HL-60/S4 treated with retinoic acid at 250 ng/mL for 4 days and 3 days (cell line): Measurements from ENCODE around the gene PRR36.

Experiments
- in situ Hi-C: fragments of 300-500 bp; cut with MboI; formaldehyde crosslinking; loops from 2 replicates; pipeline ENCODE4 v1.7.0; 2022; ENCODE audit warnings: low sequenced_read_pairs

Gene PRR36

GRCh38 chr19:7848779-7849457, 25.3 kb downstream of the PRR36 start:
- in situ Hi-C loops: no loop called here

- in situ Hi-C loops: no loop called here
Measured at GRCh38 chr19:7847664-7848063, 26.5 kb downstream of the PRR36 start.

- in situ Hi-C loops: no loop called here
Measured at GRCh38 chr19:7846155-7846646, 28.0 kb downstream of the PRR36 start.

GRCh38 chr19:7845390-7846154, 28.6 kb downstream of the PRR36 start:
- in situ Hi-C loops: no loop called here

- in situ Hi-C loops: no loop called here
Measured at GRCh38 chr19:7844951-7845350, 29.2 kb downstream of the PRR36 start.

GRCh38 chr19:7844405-7844804, 29.8 kb downstream of the PRR36 start:
- in situ Hi-C loops: no loop called here

GRCh38 chr19:7843521-7843920, 30.7 kb downstream of the PRR36 start:
- in situ Hi-C loops: no loop called here

GRCh38 chr19:7842661-7843294, 31.4 kb downstream of the PRR36 start:
- in situ Hi-C loops: no loop called here

GRCh38 chr19:7841751-7842660, 32.2 kb downstream of the PRR36 start:
- in situ Hi-C loops: no loop called here

- in situ Hi-C loops: no loop called here
Measured at GRCh38 chr19:7840629-7841028, 33.6 kb downstream of the PRR36 start.

GRCh38 chr19:7839476-7839875, 34.7 kb downstream of the PRR36 start:
- in situ Hi-C loops: no loop called here

- in situ Hi-C loops: no loop called here
Measured at GRCh38 chr19:7833225-7834099, 40.7 kb downstream of the PRR36 start.

GRCh38 chr19:7832781-7833180, 41.4 kb downstream of the PRR36 start:
- in situ Hi-C loops: no loop called here

- in situ Hi-C loops: no loop called here
Measured at GRCh38 chr19:7832009-7832408, 42.2 kb downstream of the PRR36 start.

- in situ Hi-C loops: no loop called here
Measured at GRCh38 chr19:7831452-7831851, 42.7 kb downstream of the PRR36 start.

GRCh38 chr19:7830823-7831222, 43.4 kb downstream of the PRR36 start:
- in situ Hi-C loops: no loop called here

- in situ Hi-C loops: no loop called here
Measured at GRCh38 chr19:7830272-7830771, 43.9 kb downstream of the PRR36 start.

GRCh38 chr19:7829561-7830271, 44.5 kb downstream of the PRR36 start, which contains the start of gene EVI5L:
Gene EVI5L, plus strand, starts transcription at chr19:7830218. Its CDS starts 16,325 bp downstream, at chr19:7846543.
- in situ Hi-C loops: no loop called here

- in situ Hi-C loops: no loop called here
Measured at GRCh38 chr19:7829166-7829520, 45.0 kb downstream of the PRR36 start.
